22Rv1 (cell line): ENCODE measurements around the gene CTDSPL.

ENCODE experiments used
- H3K27ac ChIP-seq: fragments of 450-650 bp; 2 replicates; pipeline ENCODE4 v1.5.1; 2017
- CTCF ChIP-seq: fragments of 450-650 bp; IDR thresholded peaks from 2 replicates; pipeline ENCODE4 v1.5.1; 2017; ENCODE audit warnings: mild to moderate bottlenecking
- ZFX ChIP-seq: fragments of 450-650 bp; IDR thresholded peaks from 2 replicates; pipeline ENCODE4 v1.6.1; 2017; ENCODE audit warnings: antibody characterized with exemption, borderline replicate concordance

Gene CTDSPL

GRCh38 chr3:37905987-37906674, 44.5 kb downstream of the CTDSPL start:
- TF ChIP-seq CTCF: no peak
- TF ChIP-seq ZFX: no peak
- H3K27ac ChIP-seq: no peak overlapping the region

GRCh38 chr3:37906734-37907282, 45.1 kb downstream of the CTDSPL start:
- no peak overlapping the region for H3K27ac ChIP-seq
- TF ChIP-seq ZFX (no peak), CTCF (no peak)

GRCh38 chr3:37907371-37907770, 45.7 kb downstream of the CTDSPL start:
- TF ChIP-seq ZFX (no peak), CTCF (no peak)
- H3K27ac ChIP-seq: no peak overlapping the region

- H3K27ac ChIP-seq: no peak overlapping the region
- TF ChIP-seq CTCF: no peak
- no peak for TF ChIP-seq ZFX
These were observed 46.2 kb downstream of the CTDSPL start for GRCh38 chr3:37907906-37908305.

GRCh38 chr3:37909067-37909911, 47.6 kb downstream of the CTDSPL start:
- TF ChIP-seq CTCF: no peak
- TF ChIP-seq ZFX: no peak
- H3K27ac ChIP-seq: no peak overlapping the region

- no peak for TF ChIP-seq ZFX
- TF ChIP-seq CTCF: 0 out of 2 replicates have a peak, but pooled peaks have one; percentile 2
- no peak overlapping the region for H3K27ac ChIP-seq
These were observed 49.2 kb downstream of the CTDSPL start for GRCh38 chr3:37910671-37911400.
